T-helper 2 cell treated with Interferon-gamma antibody and Interleukin-4, amounts not matched to agents 100 ng/mL and 5 ng/mL, for 36 hours (primary cell): Measurements from ENCODE around the gene BTBD9. TPM values are rescaled to one million over a fixed set of nuclear protein-coding genes. Genes with fewer than 3 reads are reported as not detected.

Source experiments
- intact Hi-C: fragments of 100-400 bp; cut with micrococcal nuclease; formaldehyde crosslinking; loops from one replicate; pipeline ENCODE4 v1.15.1; 2023
- total RNA-seq: library from RNA; stranded (reverse); gene quantifications from 2 replicates; pipeline ENCODE4 v1.2.3, GENCODE V29; 2022

The BTBD9 gene
- total RNA-seq, 1 donor from 2014 or later: 18.8 TPM

- intact Hi-C loops: no loop called here
These were observed 377.7 kb downstream of the BTBD9 start for GRCh38 chr6:38262026-38262425.

GRCh38 chr6:38261626-38262025, 378.1 kb downstream of the BTBD9 start:
- intact Hi-C loops: no loop called here

GRCh38 chr6:38259736-38260135, 380.0 kb downstream of the BTBD9 start:
- intact Hi-C loops: no loop called here

DNA sequence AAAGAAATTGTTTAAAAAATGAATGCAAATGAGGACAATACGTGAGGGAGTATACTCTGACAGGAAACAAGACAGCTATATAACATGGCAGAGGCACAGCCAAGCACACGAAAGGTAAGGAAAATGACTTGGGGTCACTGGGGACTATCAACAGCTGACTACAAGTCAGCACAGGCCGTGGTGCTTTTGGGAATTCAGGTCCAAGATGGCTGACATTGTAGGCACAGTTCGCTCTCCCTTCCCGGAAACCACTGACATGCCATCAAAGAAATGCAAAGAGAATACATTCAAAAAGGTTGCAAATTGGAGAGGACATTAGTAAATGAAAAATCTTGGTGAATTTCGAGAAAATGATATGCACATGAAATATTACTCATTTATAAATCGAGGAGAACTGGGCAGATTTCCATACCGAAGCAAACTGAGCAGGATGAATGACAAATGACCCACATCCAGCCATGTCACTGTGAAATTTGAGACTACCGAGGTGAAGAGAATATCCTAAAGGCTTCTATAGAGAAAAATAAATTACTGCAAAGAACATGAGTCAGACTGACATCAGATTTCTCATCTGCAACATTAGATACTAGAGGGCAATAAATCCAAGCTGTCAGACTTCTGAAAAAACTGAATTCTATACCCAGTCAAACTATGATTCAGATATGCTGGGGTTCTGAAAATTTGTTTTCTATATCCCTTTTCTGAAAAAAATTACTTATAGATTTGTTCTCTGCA, 391.1 kb downstream of the BTBD9 start:
- intact Hi-C loops: no loop called here

DNA sequence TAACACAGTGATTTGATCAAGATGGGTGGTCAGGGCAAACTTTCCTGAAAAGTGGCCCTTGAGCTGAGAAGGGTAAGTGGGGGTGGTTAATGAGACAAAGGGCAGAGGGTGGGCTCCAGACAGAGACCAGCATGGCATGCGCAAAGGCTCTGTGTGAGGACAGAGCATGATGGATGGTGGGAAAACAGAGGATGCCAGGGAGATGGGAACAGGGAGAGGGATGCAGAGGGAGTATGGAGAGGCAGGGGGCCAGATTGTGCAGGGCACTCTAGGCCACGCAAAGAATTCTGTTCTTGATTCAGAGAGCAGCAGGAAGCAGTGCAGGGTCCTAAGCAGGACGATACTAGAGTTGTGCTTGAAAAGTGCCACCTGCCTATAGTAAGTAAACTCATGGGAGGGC, 394.4 kb downstream of the BTBD9 start:
- intact Hi-C loops: no loop called here

GRCh38 chr6:38244869-38245268, 394.9 kb downstream of the BTBD9 start:
- intact Hi-C loops: no loop called here

GRCh38 chr6:38241200-38241871, 398.4 kb downstream of the BTBD9 start:
- intact Hi-C loops: no loop called here

- intact Hi-C loops: no loop called here
These were observed 399.8 kb downstream of the BTBD9 start for GRCh38 chr6:38239719-38240451.

GRCh38 chr6:38236631-38237030, 403.1 kb downstream of the BTBD9 start:
- intact Hi-C loops: no loop called here

GRCh38 chr6:38234934-38235682, 404.6 kb downstream of the BTBD9 start:
- intact Hi-C loops: no loop called here

GRCh38 chr6:38234141-38234540, 405.6 kb downstream of the BTBD9 start:
- intact Hi-C loops: no loop called here

DNA sequence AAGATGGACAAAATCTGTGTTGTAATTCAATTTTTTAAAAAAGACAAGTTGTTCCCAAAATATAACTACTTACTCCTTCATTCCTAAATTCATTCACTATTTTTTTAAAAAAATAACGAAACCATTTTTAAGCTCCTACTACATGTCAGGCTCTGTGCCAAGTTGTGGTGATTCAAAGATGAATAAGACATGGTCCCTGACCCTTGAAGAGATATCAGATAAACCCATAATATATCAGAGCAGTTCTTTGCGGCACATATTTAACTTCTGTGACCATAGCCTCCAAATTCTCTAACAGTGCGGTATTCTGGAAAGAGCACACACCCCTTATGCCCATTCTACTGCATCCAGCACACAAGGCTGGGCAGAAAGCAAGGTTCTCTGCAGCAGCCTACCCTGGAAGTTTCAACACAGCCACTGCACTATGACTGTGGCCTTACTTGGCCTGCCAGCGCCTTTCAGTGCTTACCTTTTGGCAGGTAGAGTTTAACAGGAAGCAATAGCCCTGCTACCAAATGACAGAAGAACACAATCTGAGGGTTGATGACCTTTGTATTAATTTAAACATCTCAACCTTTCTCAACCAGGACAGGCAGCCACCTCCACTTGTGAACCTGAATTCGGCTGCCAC, 406.5 kb downstream of the BTBD9 start:
- intact Hi-C loops: no loop called here

DNA sequence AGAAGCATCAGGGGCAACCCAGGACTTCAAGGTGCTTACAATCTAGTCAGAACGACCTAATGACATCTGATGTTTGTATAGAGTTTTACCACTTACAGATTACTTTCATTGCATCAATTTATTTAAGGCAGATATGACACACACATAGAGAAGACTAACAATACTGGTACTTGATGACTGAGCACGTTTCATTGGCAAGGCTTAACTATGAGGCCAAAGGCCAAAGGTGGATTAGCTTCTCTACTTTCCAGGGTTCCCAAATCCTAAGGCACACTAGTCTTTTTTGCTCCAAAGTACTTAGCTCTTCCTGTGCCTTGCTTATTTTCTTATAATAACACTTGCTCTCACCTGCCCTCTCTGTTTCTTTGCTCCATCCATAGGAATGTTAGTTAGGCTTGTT, 414.0 kb downstream of the BTBD9 start:
- intact Hi-C loops: no loop called here

GRCh38 chr6:38221251-38221650, 418.5 kb downstream of the BTBD9 start:
- intact Hi-C loops: no loop called here

DNA sequence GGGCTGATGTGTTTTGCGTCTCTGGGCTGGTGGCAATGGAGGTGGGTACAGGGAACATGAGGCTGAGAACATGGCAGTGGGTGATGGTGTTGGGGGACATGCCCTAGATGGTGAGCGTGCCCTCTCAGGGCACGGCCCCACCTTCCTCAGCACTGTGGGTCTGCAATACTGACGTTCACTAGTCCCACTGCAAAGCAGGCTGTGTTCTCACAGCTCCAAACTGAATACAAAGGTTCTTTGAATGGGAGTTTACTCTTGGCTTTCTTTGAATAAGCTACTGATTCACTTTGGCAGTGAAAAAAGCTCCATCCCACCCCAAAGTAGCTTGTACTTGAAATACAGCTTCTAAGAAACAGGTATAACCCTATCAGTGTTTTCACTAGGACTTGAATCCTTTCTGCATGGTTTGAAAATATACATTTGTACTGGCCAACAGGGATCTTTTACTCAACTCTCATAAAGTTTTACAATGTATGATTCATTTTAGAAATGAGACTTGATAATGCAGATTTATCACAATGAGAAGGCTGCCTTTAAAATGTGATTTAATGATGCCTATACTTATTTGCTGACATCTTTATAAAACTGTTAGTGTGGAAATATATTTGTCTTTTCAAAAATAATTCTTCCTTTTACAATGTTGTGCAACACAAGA, 419.5 kb downstream of the BTBD9 start:
- intact Hi-C loops: no loop called here

GRCh38 chr6:38218235-38218634, 421.5 kb downstream of the BTBD9 start:
- intact Hi-C loops: no loop called here

- intact Hi-C loops: no loop called here
These were observed 423.3 kb downstream of the BTBD9 start for GRCh38 chr6:38216451-38216850.

DNA sequence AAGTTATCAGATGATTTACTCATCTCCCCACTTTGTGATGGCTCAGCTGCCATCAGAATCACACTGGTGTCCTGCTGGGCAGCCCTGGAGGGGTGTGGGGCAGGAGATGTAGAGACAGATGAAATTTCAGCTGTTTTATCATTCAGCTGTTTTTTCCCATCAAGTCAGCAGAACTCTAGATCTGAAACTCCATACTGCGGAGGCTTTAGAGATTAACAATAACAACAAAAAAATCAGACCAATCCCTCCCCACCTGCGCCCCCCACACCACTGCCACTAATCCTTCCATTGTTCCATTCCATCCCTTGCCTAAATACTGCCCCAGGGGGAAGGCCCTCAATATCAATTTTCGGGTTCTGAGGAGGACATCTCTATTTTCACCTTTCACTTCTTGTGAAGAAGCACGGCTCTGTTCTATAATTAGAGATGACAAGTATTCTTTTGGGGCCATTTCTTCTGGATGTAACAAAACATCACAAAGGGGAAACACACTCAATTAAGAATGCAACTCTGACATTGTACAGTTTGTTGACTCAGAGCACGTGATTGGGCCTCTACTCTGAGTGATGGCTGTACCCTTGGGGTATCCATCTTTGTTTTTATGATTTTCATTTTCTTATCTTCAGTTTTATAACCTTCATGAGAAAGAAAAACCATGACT, 423.9 kb downstream of the BTBD9 start:
- intact Hi-C loops: no loop called here

DNA sequence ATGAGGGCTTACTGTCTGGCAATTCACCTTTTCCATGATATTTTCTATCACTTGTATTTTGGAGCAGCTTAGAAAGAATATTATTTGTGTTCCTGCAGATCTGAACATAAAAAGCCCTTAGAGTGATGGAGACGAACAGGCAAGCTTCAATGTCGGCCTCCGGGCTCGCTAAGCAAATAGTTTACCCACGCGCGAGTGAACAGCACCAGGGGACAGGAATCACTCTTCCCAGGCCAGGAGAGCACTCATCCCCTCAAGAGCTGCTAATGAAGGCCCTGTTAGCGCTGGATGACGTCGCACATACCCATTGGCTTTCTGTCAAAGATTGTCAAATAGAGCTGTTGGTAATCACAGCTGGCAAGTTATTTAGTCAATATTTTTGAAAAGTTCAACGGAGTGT, 424.5 kb downstream of the BTBD9 start:
- intact Hi-C loops: no loop called here

DNA sequence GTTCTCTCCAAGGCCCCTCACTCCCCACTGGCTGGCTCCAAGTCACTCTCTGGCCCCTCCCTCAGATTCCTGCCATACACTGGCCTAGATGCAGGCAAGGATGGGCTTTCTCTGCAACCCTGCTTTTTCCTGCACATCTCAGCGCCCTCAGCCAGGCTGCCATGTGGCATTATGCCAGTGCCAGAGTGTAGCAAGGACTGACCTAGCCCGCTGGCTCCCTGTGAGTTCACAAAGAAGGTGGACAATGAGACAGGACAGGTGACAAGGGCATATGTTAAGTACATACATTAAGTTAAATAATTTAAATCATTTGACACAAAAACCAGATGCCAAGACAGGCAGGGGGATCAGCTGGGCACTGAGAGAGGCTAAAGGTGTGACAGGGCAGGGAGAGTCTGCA, 425.6 kb downstream of the BTBD9 start:
- intact Hi-C loops: no loop called here
